BJ (cell line): ENCODE results near the gene STK39. TPM values are rescaled to one million over a fixed set of nuclear protein-coding genes. Genes with fewer than 3 reads are reported as not detected.

ENCODE experiments used
- CTCF ChIA-PET: fragments of 350-600 bp; formaldehyde crosslinking; extraction: SDS; loops from one replicate; lab custom pipeline; 2021; ENCODE audit warnings: antibody characterized with exemption, inconsistent platforms; lab: Yijun Ruan, JAX
- POLR2A ChIA-PET: fragments of 300-600 bp; sonication (Branson Sonifier 250); formaldehyde crosslinking; extraction: SDS; loops from one replicate; lab custom pipeline; 2021; ENCODE audit warnings: antibody characterized with exemption; lab: Charles Lee
- DNase-seq: peaks from one replicate; pipeline ENCODE4 v3.0.0-alpha.2; 2011; ENCODE audit warnings: low read depth
- H3K27me3 ChIP-seq: 2 replicates; pipeline ENCODE4 v1.6.0; 2011; ENCODE audit warnings: low read length; ENCODE audit not compliant: control insufficient read depth, insufficient read depth
- H3K36me3 ChIP-seq: 2 replicates; pipeline ENCODE4 v1.5.1; 2011; ENCODE audit warnings: low read length; ENCODE audit not compliant: control insufficient read depth, insufficient read depth
- H3K4me3 ChIP-seq: 2 replicates; pipeline ENCODE4 v1.5.1; 2011; ENCODE audit warnings: low read depth, mild to moderate bottlenecking, control low read depth, low read length
- polyA plus RNA-seq: library from polyadenylated mRNA; depleted of rRNA; stranded (reverse); fragments of >200 nt; gene quantifications from 2 replicates; pipeline ENCODE4 v1.2.3, GENCODE V29; 2011
- TF ChIP-seq, protein P1 (sequence below): IDR thresholded peaks from 2 replicates; pipeline ENCODE4 v1.5.1; 2011; ENCODE audit warnings: low read depth, mild to moderate bottlenecking, control low read depth, inconsistent platforms, low read length, moderate library complexity; ENCODE audit not compliant: insufficient read depth

Gene STK39
- polyA plus RNA-seq, 1 experiment = 7.6 TPM

DNA sequence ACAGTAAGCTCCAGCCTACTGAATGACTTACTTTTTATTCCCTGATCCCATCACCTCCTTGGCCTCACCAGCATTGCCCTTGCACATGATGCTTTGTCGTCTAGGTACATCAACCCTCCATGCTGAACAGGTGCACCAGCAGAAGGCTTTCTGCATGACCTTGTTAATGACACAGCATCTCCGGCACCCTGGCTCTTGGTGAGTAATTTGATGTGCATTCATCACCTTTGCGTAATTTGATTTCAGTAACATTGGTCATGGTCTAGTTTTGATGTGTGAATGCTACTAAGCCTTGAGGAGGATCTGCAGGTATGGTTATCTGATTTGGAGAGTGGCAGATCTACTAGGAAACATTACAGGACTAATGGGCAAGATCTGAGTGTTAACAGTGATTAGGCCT is 103.6 kb downstream of the STK39 start:
- POLR2A ChIA-PET = no interaction called here
- CTCF ChIA-PET = interaction anchor here (0.6 to 1.1 kb wide), 2 partner anchors 25 to 97 kb away, joined by 3 to 4 read pairs; no protein-coding TSS in a partner anchor
- H3K27me3 ChIP-seq = no peaks in the 10 kb centered on the region
- TF ChIP-seq, protein P1, sequence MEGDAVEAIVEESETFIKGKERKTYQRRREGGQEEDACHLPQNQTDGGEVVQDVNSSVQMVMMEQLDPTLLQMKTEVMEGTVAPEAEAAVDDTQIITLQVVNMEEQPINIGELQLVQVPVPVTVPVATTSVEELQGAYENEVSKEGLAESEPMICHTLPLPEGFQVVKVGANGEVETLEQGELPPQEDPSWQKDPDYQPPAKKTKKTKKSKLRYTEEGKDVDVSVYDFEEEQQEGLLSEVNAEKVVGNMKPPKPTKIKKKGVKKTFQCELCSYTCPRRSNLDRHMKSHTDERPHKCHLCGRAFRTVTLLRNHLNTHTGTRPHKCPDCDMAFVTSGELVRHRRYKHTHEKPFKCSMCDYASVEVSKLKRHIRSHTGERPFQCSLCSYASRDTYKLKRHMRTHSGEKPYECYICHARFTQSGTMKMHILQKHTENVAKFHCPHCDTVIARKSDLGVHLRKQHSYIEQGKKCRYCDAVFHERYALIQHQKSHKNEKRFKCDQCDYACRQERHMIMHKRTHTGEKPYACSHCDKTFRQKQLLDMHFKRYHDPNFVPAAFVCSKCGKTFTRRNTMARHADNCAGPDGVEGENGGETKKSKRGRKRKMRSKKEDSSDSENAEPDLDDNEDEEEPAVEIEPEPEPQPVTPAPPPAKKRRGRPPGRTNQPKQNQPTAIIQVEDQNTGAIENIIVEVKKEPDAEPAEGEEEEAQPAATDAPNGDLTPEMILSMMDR = no peak
- DNase-seq = no peak
- H3K4me3 ChIP-seq = no peak overlapping the region
- no peaks in the 10 kb centered on the region for H3K36me3 ChIP-seq

DNA sequence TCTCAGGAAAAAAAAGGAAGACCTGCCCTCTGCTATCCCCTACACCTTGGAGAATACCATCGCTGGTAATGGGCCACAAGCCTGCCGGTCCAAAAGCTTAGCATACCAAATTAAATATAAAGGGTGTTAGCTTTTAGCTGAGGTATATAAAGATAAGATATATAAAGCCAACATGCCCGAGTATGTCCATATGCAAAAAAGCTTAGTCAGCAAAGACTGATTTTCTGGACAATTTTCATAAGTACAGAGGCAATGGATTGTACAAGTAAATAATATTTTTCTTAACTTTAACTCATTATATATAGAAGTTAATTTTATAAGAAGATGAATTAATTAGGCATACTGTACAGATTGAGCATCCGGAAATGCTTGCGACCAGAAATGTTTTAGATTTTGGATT is 106.5 kb downstream of the STK39 start:
- Histone ChIP-seq H3K27me3 (no peaks in the 10 kb centered on the region), H3K4me3 (no peak overlapping the region), H3K36me3 (no peaks in the 10 kb centered on the region)
- TF ChIP-seq, protein P1 = no peak
- POLR2A ChIA-PET = no interaction called here
- CTCF ChIA-PET = interaction anchor here (1.4 kb wide), 1 partner anchor 22 kb away, joined by 3 read pairs; no protein-coding TSS in a partner anchor
- no peak for DNase-seq

DNA sequence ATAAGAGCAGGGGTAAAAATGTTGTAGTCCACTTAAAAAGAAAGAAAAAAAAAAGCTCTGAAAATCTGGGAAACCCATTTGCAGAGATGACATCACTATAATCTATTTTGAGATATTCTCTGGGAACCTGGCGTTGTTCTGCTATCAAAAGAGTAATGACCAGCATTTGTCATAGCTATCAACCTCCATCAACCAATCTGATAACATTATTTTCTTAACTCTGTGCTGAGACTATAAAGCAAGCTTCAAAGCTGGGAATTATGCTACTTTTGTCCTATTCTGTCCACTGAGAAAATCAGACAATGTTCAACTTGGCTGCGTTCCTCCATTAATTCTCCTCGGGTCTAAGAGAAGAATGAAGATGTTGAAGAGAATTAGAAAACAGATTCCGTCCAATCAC is 107.5 kb downstream of the STK39 start:
- Histone ChIP-seq H3K4me3 (no peak overlapping the region), H3K36me3 (no peaks in the 10 kb centered on the region), H3K27me3 (no peaks in the 10 kb centered on the region)
- no peak for DNase-seq
- TF ChIP-seq, protein P1 = no peak
- ChIA-PET CTCF (interaction anchor here (0.6 to 1.4 kb wide), 2 partner anchors 9 to 21 kb away, joined by 3 read pairs; no protein-coding TSS in a partner anchor), POLR2A (no interaction called here)

DNA sequence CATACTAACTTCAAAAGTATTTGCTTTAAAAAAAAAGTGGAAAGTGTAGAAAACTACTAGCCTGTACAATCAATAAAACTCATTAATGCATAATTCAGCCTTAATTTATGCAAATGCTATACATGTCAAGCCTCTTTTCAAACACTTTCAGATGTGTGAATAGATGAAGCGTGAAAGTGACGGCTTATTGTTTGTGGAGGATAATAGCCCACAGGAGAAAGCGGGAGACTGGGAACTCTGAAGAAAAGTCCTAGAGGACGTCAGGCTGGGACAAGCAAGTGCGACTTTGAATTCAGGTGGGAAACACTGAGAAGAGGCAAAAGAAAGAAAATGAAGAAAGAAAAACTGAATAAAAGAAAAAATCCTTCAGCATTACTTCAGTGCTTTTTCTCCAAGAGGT is 108.5 kb downstream of the STK39 start:
- no peak for DNase-seq
- Histone ChIP-seq H3K27me3 (no peaks in the 10 kb centered on the region), H3K4me3 (no peak overlapping the region), H3K36me3 (no peaks in the 10 kb centered on the region)
- TF ChIP-seq, protein P1 = no peak
- CTCF ChIA-PET = no interaction called here
- POLR2A ChIA-PET = no interaction called here

DNA sequence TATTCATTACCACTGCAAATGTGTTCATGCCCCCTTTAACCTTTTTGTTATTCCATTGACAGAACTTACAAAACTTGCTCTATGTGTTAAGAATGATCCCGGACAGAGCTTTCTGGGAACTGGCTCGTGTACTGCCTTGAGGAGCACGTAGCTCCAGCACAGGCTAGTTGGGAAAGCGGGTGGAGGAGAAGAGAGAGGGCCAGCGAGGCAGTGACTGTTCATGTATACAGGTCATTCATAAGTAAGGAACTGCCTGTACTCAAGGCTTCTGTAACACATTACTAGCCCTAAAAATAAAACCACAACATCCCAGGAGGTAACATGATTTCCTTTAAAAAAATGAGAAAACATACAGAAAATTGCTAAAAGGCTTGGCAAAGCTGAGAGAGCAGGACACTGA is 109.0 kb downstream of the STK39 start:
- no peak overlapping the region for H3K4me3 ChIP-seq
- ChIA-PET POLR2A (no interaction called here), CTCF (interaction anchor here (0.8 to 1.6 kb wide), 3 partner anchors 17 to 52 kb away, joined by 3 to 4 read pairs (median 3); no protein-coding TSS in a partner anchor)
- no peaks in the 10 kb centered on the region for H3K27me3 ChIP-seq
- DNase-seq = no peak
- H3K36me3 ChIP-seq = no peaks in the 10 kb centered on the region
- TF ChIP-seq, protein P1 = no peak
